SK-N-SH treated with all-trans-retinoic acid at 6 μM for 48 hours (cell line): ENCODE data around the gene PLXNB1.

Source experiments
- ATAC-seq: fragments of 200-7000 bp; cut with Tn5 transposase; 3 replicates; pipeline ENCODE4 v1.9.1; 2020; ENCODE audit warnings: mild to moderate bottlenecking, moderate library complexity
- ARNTL ChIP-seq: fragments of 450-650 bp; formaldehyde crosslinking; IDR thresholded peaks from 2 replicates; pipeline ENCODE4 v1.5.0; 2020; ENCODE audit warnings: low read depth, mild to moderate bottlenecking, moderate library complexity, borderline replicate concordance
- CREB5 ChIP-seq: fragments of 250-450 bp; sonication (Bioruptor Pico); IDR thresholded peaks from 2 replicates; pipeline ENCODE4 v1.5.1; 2020; ENCODE audit warnings: low read depth, mild to moderate bottlenecking, moderate library complexity
- ESRRG ChIP-seq: fragments of 250-450 bp; sonication (Bioruptor Pico); IDR thresholded peaks from 2 replicates; pipeline ENCODE4 v1.6.1; 2021; ENCODE audit warnings: mild to moderate bottlenecking
- GLIS3 ChIP-seq: fragments of 250-450 bp; sonication (Bioruptor Pico); IDR thresholded peaks from 2 replicates; pipeline ENCODE4 v1.5.0; 2020; ENCODE audit warnings: mild to moderate bottlenecking, moderate library complexity
- OSR1 ChIP-seq: fragments of 250-450 bp; sonication (Bioruptor Pico); IDR thresholded peaks from 2 replicates; pipeline ENCODE4 v1.8.0; 2022; ENCODE audit warnings: moderate library complexity, mild to moderate bottlenecking, inconsistent platforms
- PATZ1 ChIP-seq: fragments of 250-450 bp; sonication (Bioruptor Pico); IDR thresholded peaks from 2 replicates; pipeline ENCODE4 v1.8.0; 2020; ENCODE audit warnings: mild to moderate bottlenecking, moderate library complexity, borderline replicate concordance
- POU6F1 ChIP-seq: fragments of 250-450 bp; sonication (Bioruptor Pico); IDR thresholded peaks from 2 replicates; pipeline ENCODE4 v1.8.0; 2021; ENCODE audit warnings: low read depth, mild to moderate bottlenecking, moderate library complexity, borderline replicate concordance
- PPARA ChIP-seq: fragments of 250-450 bp; sonication (Bioruptor Pico); IDR thresholded peaks from 2 replicates; pipeline ENCODE4 v1.5.0; 2020; ENCODE audit warnings: mild to moderate bottlenecking, borderline replicate concordance
- SNAI2 ChIP-seq: fragments of 250-450 bp; sonication (Bioruptor Pico); IDR thresholded peaks from 2 replicates; pipeline ENCODE4 v1.5.0; 2020; ENCODE audit warnings: mild to moderate bottlenecking, moderate library complexity
- TCF4 ChIP-seq: fragments of 250-450 bp; sonication (Bioruptor Pico); IDR thresholded peaks from 2 replicates; pipeline ENCODE4 v1.8.0; 2021; ENCODE audit warnings: mild to moderate bottlenecking, moderate library complexity, borderline replicate concordance
- TOX ChIP-seq: fragments of 250-450 bp; sonication (Bioruptor Pico); IDR thresholded peaks from 2 replicates; pipeline ENCODE4 v1.8.0; 2021; ENCODE audit warnings: mild to moderate bottlenecking, moderate library complexity, borderline replicate concordance
- TSHZ2 ChIP-seq: fragments of 250-450 bp; sonication (Bioruptor Pico); IDR thresholded peaks from 2 replicates; pipeline ENCODE4 v1.5.0; 2020; ENCODE audit warnings: mild to moderate bottlenecking, moderate library complexity
- ZC3H10 ChIP-seq: fragments of 250-450 bp; sonication (Bioruptor Pico); IDR thresholded peaks from 2 replicates; pipeline ENCODE4 v1.5.1; 2021; ENCODE audit warnings: mild to moderate bottlenecking, moderate library complexity
- ZFP3 ChIP-seq: fragments of 250-450 bp; sonication (Bioruptor Pico); IDR thresholded peaks from 2 replicates; pipeline ENCODE4 v1.5.0; 2020; ENCODE audit warnings: mild to moderate bottlenecking, moderate library complexity
- ZFP30 ChIP-seq: fragments of 450-650 bp; formaldehyde crosslinking; IDR thresholded peaks from 2 replicates; pipeline ENCODE4 v1.5.0; 2022; ENCODE audit warnings: mild to moderate bottlenecking, moderate library complexity
- ZNF565 ChIP-seq: fragments of 450-650 bp; formaldehyde crosslinking; conservative IDR thresholded peaks from 2 replicates; pipeline ENCODE4 v1.5.0; 2020; ENCODE audit warnings: low read depth, mild to moderate bottlenecking, moderate library complexity
- ZNF70 ChIP-seq: fragments of 450-650 bp; formaldehyde crosslinking; IDR thresholded peaks from 2 replicates; pipeline ENCODE4 v1.5.0; 2020; ENCODE audit warnings: mild to moderate bottlenecking, moderate library complexity
- ZNF8 ChIP-seq: fragments of 450-650 bp; formaldehyde crosslinking; IDR thresholded peaks from 2 replicates; pipeline ENCODE4 v1.5.0; 2020; ENCODE audit warnings: mild to moderate bottlenecking, moderate library complexity

The PLXNB1 gene

GRCh38 chr3:48468329-48468731 is 38.4 kb upstream of the PLXNB1 start:
- ATAC-seq = no peak
- TF ChIP-seq POU6F1 (CRISPR knock-in tag) (no peak), ZNF8 (CRISPR knock-in tag) (no peak), ZFP3 (CRISPR knock-in tag) (no peak), SNAI2 (CRISPR knock-in tag) (no peak), PPARA (CRISPR knock-in tag) (no peak), ESRRG (CRISPR knock-in tag) (no peak), ZNF70 (CRISPR knock-in tag) (no peak), TCF4 (no peak), TSHZ2 (CRISPR knock-in tag) (no peak), TOX (CRISPR knock-in tag) (no peak), ZC3H10 (CRISPR knock-in tag) (no peak), GLIS3 (CRISPR knock-in tag) (no peak)

GRCh38 chr3:48467473-48468267 is 37.8 kb upstream of the PLXNB1 start:
- no peak for TF ChIP-seq OSR1 (CRISPR knock-in tag)
- TF ChIP-seq ESRRG (CRISPR knock-in tag) = no peak
- no peak for TF ChIP-seq ARNTL (CRISPR knock-in tag)
- no peak for TF ChIP-seq CREB5 (CRISPR knock-in tag)
- no peak for TF ChIP-seq ZFP30 (CRISPR knock-in tag)
- TF ChIP-seq ZNF565 (CRISPR knock-in tag) = no peak
- no peak for TF ChIP-seq ZNF8 (CRISPR knock-in tag)
- no peak for ATAC-seq

- TF ChIP-seq CREB5 (CRISPR knock-in tag) (no peak), SNAI2 (CRISPR knock-in tag) (no peak), PATZ1 (CRISPR knock-in tag) (no peak), ZC3H10 (CRISPR knock-in tag) (no peak)
- TF ChIP-seq, all 23 proteins: peak for 0
- no peak for ATAC-seq
Observed at GRCh38 chr3:48467110-48467454, 37.2 kb upstream of the PLXNB1 start.
